Measurements from ENCODE around the gene OXSR1.

GRCh38 chr3:38177181-38177580, 11.8 kb downstream of the OXSR1 start:
- TF ChIP-seq POLR2A (IDR thresholded peaks at IDR 0.05) (no peak), POLR2AphosphoS5 (IDR thresholded peaks at IDR 0.05) (no peak)

All from spleen (tissue), 3 donors.